ENCODE data around the gene FSHR. TPM values are rescaled to one million over a fixed set of nuclear protein-coding genes. Genes with fewer than 3 reads are reported as not detected.

The FSHR gene
- total and polyA plus RNA-seq, 2 donors = not detected

DNA sequence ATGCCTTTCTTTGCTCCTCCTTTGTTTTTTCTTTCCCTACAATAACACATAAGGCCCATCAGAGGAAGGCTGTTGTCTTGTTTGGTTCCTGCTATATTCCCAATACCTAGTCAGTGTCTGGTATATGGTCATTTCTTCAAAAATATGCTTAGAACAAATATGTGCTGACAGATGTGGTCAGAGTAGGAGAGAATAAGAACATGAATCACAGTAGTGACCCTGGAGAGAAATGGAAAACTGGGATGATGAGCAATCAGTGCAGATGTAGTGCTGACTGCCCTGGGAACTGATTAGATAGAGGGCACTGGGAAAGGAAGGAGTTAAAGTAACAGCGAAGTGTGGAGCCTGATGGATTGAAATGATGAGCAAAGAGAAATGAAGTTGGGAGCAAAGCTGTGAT is 209.4 kb downstream of the FSHR start:
- Histone ChIP-seq H3K27me3 (ENCODE audit: control insufficient read depth in 2 of 2, insufficient read depth in 1 of 2, low read length in 1 of 2) (no peaks in the 10 kb centered on the region), H3K4me3 (ENCODE audit: low read length in 2 of 2) (no peak overlapping the region), H3K27ac (ENCODE audit: low read depth in 1 of 2, low read length in 1 of 2) (no peak overlapping the region), H3K4me1 (ENCODE audit: control insufficient read depth in 2 of 2, insufficient read depth in 2 of 2, low read length in 2 of 2) (no peaks in the 10 kb centered on the region), H3K9me3 (ENCODE audit: control insufficient read depth in 2 of 2, insufficient read depth in 1 of 2, low read length in 1 of 2) (no peaks in the 10 kb centered on the region), H3K36me3 (ENCODE audit: control insufficient read depth in 2 of 2, insufficient read depth in 2 of 2, low read length in 1 of 2) (no peaks in the 10 kb centered on the region)
- DNase-seq (ENCODE audit: low read depth in 6 of 9, low spot score in 9 of 9) = no peak
- WGBS = 85% methylated on average over 1 of the region's 1 CpG

GRCh38 chr2:48943436-48943835 is 210.9 kb downstream of the FSHR start:
- H3K36me3 ChIP-seq (ENCODE audit: control insufficient read depth in 2 of 2, insufficient read depth in 2 of 2, low read length in 1 of 2) = no peaks in the 10 kb centered on the region
- no peaks in the 10 kb centered on the region for H3K4me1 ChIP-seq (ENCODE audit: control insufficient read depth in 2 of 2, insufficient read depth in 2 of 2, low read length in 2 of 2)
- no peak overlapping the region for H3K4me3 ChIP-seq (ENCODE audit: low read length in 2 of 2)
- WGBS = 87% methylated on average over 3 of the region's 3 CpGs
- no peak overlapping the region for H3K27ac ChIP-seq (ENCODE audit: low read depth in 1 of 2, low read length in 1 of 2)
- H3K27me3 ChIP-seq (ENCODE audit: control insufficient read depth in 2 of 2, insufficient read depth in 1 of 2, low read length in 1 of 2) = no peaks in the 10 kb centered on the region
- H3K9me3 ChIP-seq (ENCODE audit: control insufficient read depth in 2 of 2, insufficient read depth in 1 of 2, low read length in 1 of 2) = no peaks in the 10 kb centered on the region
- DNase-seq (ENCODE audit: low read depth in 6 of 9, low spot score in 9 of 9) = no peak

- Histone ChIP-seq H3K27ac (ENCODE audit: low read depth in 1 of 2, low read length in 1 of 2) (no peak overlapping the region), H3K9me3 (ENCODE audit: control insufficient read depth in 2 of 2, insufficient read depth in 1 of 2, low read length in 1 of 2) (no peaks in the 10 kb centered on the region), H3K27me3 (ENCODE audit: control insufficient read depth in 2 of 2, insufficient read depth in 1 of 2, low read length in 1 of 2) (no peaks in the 10 kb centered on the region), H3K4me3 (ENCODE audit: low read length in 2 of 2) (no peak overlapping the region), H3K4me1 (ENCODE audit: control insufficient read depth in 2 of 2, insufficient read depth in 2 of 2, low read length in 2 of 2) (no peaks in the 10 kb centered on the region), H3K36me3 (ENCODE audit: control insufficient read depth in 2 of 2, insufficient read depth in 2 of 2, low read length in 1 of 2) (no peaks in the 10 kb centered on the region)
- DNase-seq (ENCODE audit: low read depth in 6 of 9, low spot score in 9 of 9) = no peak
- WGBS = 88% methylated on average over 1 of the region's 1 CpG
These were observed 212.4 kb downstream of the FSHR start for GRCh38 chr2:48941908-48942307.

DNA sequence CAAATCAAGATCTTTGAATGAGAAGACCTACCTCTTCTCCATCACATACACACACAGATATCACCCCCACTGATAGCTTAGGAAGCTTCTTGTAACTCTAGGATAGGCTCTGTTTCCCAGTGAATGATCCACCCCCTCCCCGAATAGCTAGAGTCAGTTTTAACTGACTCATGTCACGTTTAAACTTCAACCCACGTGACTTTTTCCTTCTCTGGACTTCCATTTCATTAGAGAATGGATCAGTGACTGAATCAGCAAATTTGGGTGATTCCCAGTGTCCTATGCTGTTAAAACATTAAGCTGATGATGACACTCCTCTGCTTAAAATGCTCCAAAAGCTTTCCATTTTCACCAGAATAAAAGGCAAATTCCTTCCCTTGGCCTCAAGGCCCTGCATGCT is 212.9 kb downstream of the FSHR start:
- WGBS = 87% methylated on average over 3 of the region's 3 CpGs
- no peaks in the 10 kb centered on the region for H3K9me3 ChIP-seq (ENCODE audit: control insufficient read depth in 2 of 2, insufficient read depth in 1 of 2, low read length in 1 of 2)
- no peaks in the 10 kb centered on the region for H3K27me3 ChIP-seq (ENCODE audit: control insufficient read depth in 2 of 2, insufficient read depth in 1 of 2, low read length in 1 of 2)
- H3K27ac ChIP-seq (ENCODE audit: low read depth in 1 of 2, low read length in 1 of 2) = no peak overlapping the region
- DNase-seq (ENCODE audit: low read depth in 6 of 9, low spot score in 9 of 9) = no peak
- no peaks in the 10 kb centered on the region for H3K4me1 ChIP-seq (ENCODE audit: control insufficient read depth in 2 of 2, insufficient read depth in 2 of 2, low read length in 2 of 2)
- no peaks in the 10 kb centered on the region for H3K36me3 ChIP-seq (ENCODE audit: control insufficient read depth in 2 of 2, insufficient read depth in 2 of 2, low read length in 1 of 2)
- no peak overlapping the region for H3K4me3 ChIP-seq (ENCODE audit: low read length in 2 of 2)

DNA sequence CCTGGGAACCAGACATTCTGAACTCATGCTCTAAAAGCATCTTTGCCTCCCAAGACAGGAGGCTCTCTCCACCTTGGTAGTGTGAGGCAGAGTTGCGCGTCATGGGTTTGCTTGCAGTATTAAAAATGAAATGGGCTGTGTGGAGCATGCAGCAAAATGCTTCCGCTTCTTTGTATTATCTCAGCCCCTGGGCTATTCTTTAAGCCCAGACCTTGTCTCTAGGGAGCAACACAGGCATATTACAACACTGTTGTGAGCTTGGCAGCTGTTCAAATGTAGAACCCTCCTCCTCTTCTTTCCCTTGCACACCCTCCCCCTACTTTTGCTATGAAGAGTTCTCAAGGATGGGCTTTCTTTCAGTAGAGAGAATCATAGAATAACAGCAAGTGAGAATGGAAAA is 213.7 kb downstream of the FSHR start:
- no peak for DNase-seq (ENCODE audit: low read depth in 6 of 9, low spot score in 9 of 9)
- Histone ChIP-seq H3K27ac (ENCODE audit: low read depth in 1 of 2, low read length in 1 of 2) (no peak overlapping the region), H3K4me1 (ENCODE audit: control insufficient read depth in 2 of 2, insufficient read depth in 2 of 2, low read length in 2 of 2) (no peaks in the 10 kb centered on the region), H3K9me3 (ENCODE audit: control insufficient read depth in 2 of 2, insufficient read depth in 1 of 2, low read length in 1 of 2) (no peaks in the 10 kb centered on the region), H3K27me3 (ENCODE audit: control insufficient read depth in 2 of 2, insufficient read depth in 1 of 2, low read length in 1 of 2) (no peaks in the 10 kb centered on the region), H3K36me3 (ENCODE audit: control insufficient read depth in 2 of 2, insufficient read depth in 2 of 2, low read length in 1 of 2) (no peaks in the 10 kb centered on the region), H3K4me3 (ENCODE audit: low read length in 2 of 2) (no peak overlapping the region)
- 94% methylated on average over 3 of the region's 3 CpGs for WGBS

GRCh38 chr2:48939232-48939631 is 215.1 kb downstream of the FSHR start:
- no peak for DNase-seq (ENCODE audit: low read depth in 6 of 9, low spot score in 9 of 9)
- Histone ChIP-seq H3K36me3 (ENCODE audit: control insufficient read depth in 2 of 2, insufficient read depth in 2 of 2, low read length in 1 of 2) (no peaks in the 10 kb centered on the region), H3K27ac (ENCODE audit: low read depth in 1 of 2, low read length in 1 of 2) (no peak overlapping the region), H3K4me3 (ENCODE audit: low read length in 2 of 2) (no peak overlapping the region), H3K27me3 (ENCODE audit: control insufficient read depth in 2 of 2, insufficient read depth in 1 of 2, low read length in 1 of 2) (no peaks in the 10 kb centered on the region), H3K4me1 (ENCODE audit: control insufficient read depth in 2 of 2, insufficient read depth in 2 of 2, low read length in 2 of 2) (no peaks in the 10 kb centered on the region), H3K9me3 (ENCODE audit: control insufficient read depth in 2 of 2, insufficient read depth in 1 of 2, low read length in 1 of 2) (no peaks in the 10 kb centered on the region)
- 88% methylated on average over 4 of the region's 4 CpGs for WGBS

DNA sequence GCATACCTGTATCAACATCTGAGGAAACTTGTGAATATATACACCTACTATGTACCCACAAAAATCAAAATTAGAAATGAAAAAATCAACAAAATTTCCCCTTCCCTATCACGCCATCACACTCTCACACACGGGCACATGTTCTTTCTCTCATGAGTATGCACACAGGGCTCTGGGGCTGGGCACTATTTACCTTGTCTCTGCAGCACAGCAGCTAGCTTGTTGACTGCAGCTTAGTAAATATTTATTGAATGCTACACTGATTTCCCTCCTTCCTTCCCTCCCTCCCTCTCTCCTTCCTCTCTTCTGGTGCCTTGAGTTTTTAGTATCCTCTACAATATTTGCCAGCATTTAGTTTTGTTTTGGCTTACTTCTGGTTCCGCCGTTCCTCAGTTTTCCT is 216.1 kb downstream of the FSHR start:
- Histone ChIP-seq H3K36me3 (ENCODE audit: control insufficient read depth in 2 of 2, insufficient read depth in 2 of 2, low read length in 1 of 2) (no peaks in the 10 kb centered on the region), H3K4me3 (ENCODE audit: low read length in 2 of 2) (no peak overlapping the region), H3K9me3 (ENCODE audit: control insufficient read depth in 2 of 2, insufficient read depth in 1 of 2, low read length in 1 of 2) (no peaks in the 10 kb centered on the region), H3K27me3 (ENCODE audit: control insufficient read depth in 2 of 2, insufficient read depth in 1 of 2, low read length in 1 of 2) (no peaks in the 10 kb centered on the region), H3K4me1 (ENCODE audit: control insufficient read depth in 2 of 2, insufficient read depth in 2 of 2, low read length in 2 of 2) (no peaks in the 10 kb centered on the region), H3K27ac (ENCODE audit: low read depth in 1 of 2, low read length in 1 of 2) (no peak overlapping the region)
- no peak for DNase-seq (ENCODE audit: low read depth in 6 of 9, low spot score in 9 of 9)
- 91% methylated on average over 4 of the region's 4 CpGs for WGBS

- WGBS = 91% methylated on average over 7 of the region's 7 CpGs
These were observed 219.5 kb downstream of the FSHR start for GRCh38 chr2:48934807-48935206.

DNA sequence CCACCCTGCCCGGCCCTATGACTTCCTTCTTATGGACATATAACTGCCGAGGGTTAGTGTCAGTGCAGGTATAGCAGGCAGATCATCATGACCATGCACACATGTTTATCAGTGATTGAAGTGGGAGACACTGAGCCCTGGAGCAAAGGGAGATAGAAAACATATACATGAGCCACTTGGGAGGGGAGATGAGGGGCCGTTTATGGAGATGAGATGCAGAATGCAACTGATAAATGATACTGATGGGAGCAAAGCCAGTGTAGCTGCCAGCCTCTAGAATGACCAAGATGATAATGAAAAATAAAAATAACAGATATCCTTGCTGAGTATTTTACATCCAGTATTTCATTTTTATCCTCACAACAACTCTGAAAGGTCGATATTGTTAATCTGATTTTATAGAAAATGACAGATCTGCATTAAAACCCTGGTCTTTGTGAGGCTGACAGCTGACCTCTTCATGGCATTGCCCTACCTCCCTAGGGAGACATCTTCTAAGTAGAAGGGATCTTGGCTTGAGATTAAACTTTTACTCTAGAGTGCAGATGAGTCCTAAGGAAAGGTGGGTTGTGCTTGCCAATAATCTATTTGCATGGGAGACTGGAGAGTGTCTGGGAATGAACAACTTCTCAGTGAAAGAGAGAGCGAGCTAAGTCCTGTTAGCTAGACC is 220.4 kb downstream of the FSHR start:
- H3K9me3 ChIP-seq (ENCODE audit: control insufficient read depth in 2 of 2, insufficient read depth in 1 of 2, low read length in 1 of 2) = no peaks in the 10 kb centered on the region
- no peak overlapping the region for H3K4me3 ChIP-seq (ENCODE audit: low read length in 2 of 2)
- H3K27me3 ChIP-seq (ENCODE audit: control insufficient read depth in 2 of 2, insufficient read depth in 1 of 2, low read length in 1 of 2) = no peaks in the 10 kb centered on the region
- no peaks in the 10 kb centered on the region for H3K36me3 ChIP-seq (ENCODE audit: control insufficient read depth in 2 of 2, insufficient read depth in 2 of 2, low read length in 1 of 2)
- H3K4me1 ChIP-seq (ENCODE audit: control insufficient read depth in 2 of 2, insufficient read depth in 2 of 2, low read length in 2 of 2) = no peaks in the 10 kb centered on the region
- WGBS = 88% methylated on average over 5 of the region's 5 CpGs
- no peak overlapping the region for H3K27ac ChIP-seq (ENCODE audit: low read depth in 1 of 2, low read length in 1 of 2)
- no peak for DNase-seq (ENCODE audit: low read depth in 6 of 9, low spot score in 9 of 9)

More at GRCh38 chr2:48934807-48935206, 219.5 kb downstream of the FSHR start:
- H3K36me3 ChIP-seq (ENCODE audit: control insufficient read depth in 2 of 2, insufficient read depth in 2 of 2, low read length in 1 of 2) = no peaks in the 10 kb centered on the region
- no peaks in the 10 kb centered on the region for H3K4me1 ChIP-seq (ENCODE audit: control insufficient read depth in 2 of 2, insufficient read depth in 2 of 2, low read length in 2 of 2)
- no peak overlapping the region for H3K4me3 ChIP-seq (ENCODE audit: low read length in 2 of 2)
- H3K27ac ChIP-seq (ENCODE audit: low read depth in 1 of 2, low read length in 1 of 2) = no peak overlapping the region
- DNase-seq (ENCODE audit: low read depth in 6 of 9, low spot score in 9 of 9) = no peak
- H3K9me3 ChIP-seq (ENCODE audit: control insufficient read depth in 2 of 2, insufficient read depth in 1 of 2, low read length in 1 of 2) = no peaks in the 10 kb centered on the region
- H3K27me3 ChIP-seq (ENCODE audit: control insufficient read depth in 2 of 2, insufficient read depth in 1 of 2, low read length in 1 of 2) = no peaks in the 10 kb centered on the region
